Gastrocnemius medialis (tissue), 4 donors: ENCODE data around the gene SORL1. TPM values are rescaled to one million over a fixed set of nuclear protein-coding genes. Genes with fewer than 3 reads are reported as not detected.

Experiments used
- ATAC-seq, 2 donors: fragments of 150-250 bp; one replicate each; pipeline ENCODE4 v1.9.1; 2016
- DNase-seq, 2 donors: peaks; one replicate each; pipeline ENCODE4 v3.0.0-alpha.2; 2019
- H3K27ac ChIP-seq, 4 donors: fragments of 200-600 bp; sonication (generic); 1 replicate in 1 of 4; 2 replicates in 3 of 4; pipeline ENCODE4 v1.5.1; 2016 to 2018; ENCODE audit warnings: mild to moderate bottlenecking in 2 of 4, moderate library complexity in 1 of 4
- H3K27me3 ChIP-seq, 3 donors: fragments of 200-600 bp; sonication (generic) in 2 of 3; 1 replicate in 1 of 3; 2 replicates in 2 of 3; pipeline versions ENCODE4 v1.5.1 to v1.6.0; 2016 to 2019; ENCODE audit warnings: mild to moderate bottlenecking in 1 of 3, moderate library complexity in 1 of 3
- H3K36me3 ChIP-seq, 2 donors: fragments of 200-600 bp; sonication (generic) in 1 of 2; one replicate each; pipeline ENCODE4 v1.5.1; 2017 to 2018
- H3K4me1 ChIP-seq, 2 donors: fragments of 200-600 bp; sonication (generic) in 1 of 2; one replicate each; pipeline ENCODE4 v1.5.1; 2016 to 2017; ENCODE audit warnings: mild to moderate bottlenecking in 2 of 2
- H3K4me3 ChIP-seq, 4 donors: fragments of 200-600 bp; sonication (generic) in 3 of 4; 1 replicate in 1 of 4; 2 replicates in 3 of 4; pipeline ENCODE4 v1.5.1; 2016 to 2019; ENCODE audit warnings: mild to moderate bottlenecking in 2 of 4
- H3K9me3 ChIP-seq, 3 donors: fragments of 200-600 bp; sonication (generic) in 2 of 3; 1 replicate in 1 of 3; 2 replicates in 2 of 3; pipeline ENCODE4 v1.5.1; 2016 to 2019
- CTCF ChIP-seq, 5 experiments: fragments of 450-650 bp in 3 of 5; fragments of 200-600 bp in 2 of 5; sonication (generic) in 2 of 5; IDR thresholded peaks in 4 of 5; conservative IDR thresholded peaks in 1 of 5; 1 replicate in 4 of 5; 2 replicates in 1 of 5; pipeline ENCODE4 v1.5.1; 2016 to 2019; ENCODE audit warnings: antibody characterized with exemption in 5 of 5, mild to moderate bottlenecking in 3 of 5, moderate library complexity in 3 of 5
- POLR2A ChIP-seq, 2 donors: fragments of 450-650 bp; IDR thresholded peaks; one replicate each; pipeline ENCODE4 v1.6.1; 2017; ENCODE audit warnings: antibody characterized with exemption in 2 of 2, mild to moderate bottlenecking in 2 of 2, moderate library complexity in 2 of 2
- in situ Hi-C, 4 donors: fragments of 200-750 bp; cut with MboI; loops; one replicate each; pipeline versions ENCODE4 v1.15.0 to v1.8.0; 2017; ENCODE audit warnings: low sequenced_read_pairs in 4 of 4
- intact Hi-C: fragments of 100-400 bp; cut with DNase I; formaldehyde crosslinking; loops from one replicate; pipeline ENCODE4 v1.15.1; 2023; ENCODE audit warnings: low total_unique reads
- total RNA-seq, 4 donors: library from RNA; depleted of rRNA; stranded (reverse); fragments of >200 nt; gene quantifications; one replicate each; pipeline versions ENCODE4 v1.1.0 to v1.2.3, GENCODE V29; 2016

Gene SORL1
- total RNA-seq, 4 donors from 2014 or later: 0.78 to 2.7 (median 2.3) TPM

- H3K9me3 ChIP-seq: no peaks in the 10 kb centered on the region
- intact Hi-C loops (no loop called here), in situ Hi-C loops (no loop called here)
- no peak for TF ChIP-seq POLR2A (IDR thresholded peaks at IDR 0.05)
- no peak for TF ChIP-seq CTCF (IDR thresholded peaks at IDR 0.05 in 4 of 5, conservative IDR thresholded peaks at IDR 0.05 in 1 of 5)
- no peak overlapping the region for H3K4me3 ChIP-seq
- ATAC-seq: no peak
- no peak overlapping the region for H3K27ac ChIP-seq
- H3K36me3 ChIP-seq: no peaks in the 10 kb centered on the region
- no peaks in the 10 kb centered on the region for H3K4me1 ChIP-seq
- H3K27me3 ChIP-seq: no peaks in the 10 kb centered on the region
- no peak for DNase-seq
These were observed 101.3 kb downstream of the SORL1 start for GRCh38 chr11:121553389-121553788.

GRCh38 chr11:121553806-121554205 is 101.7 kb downstream of the SORL1 start:
- TF ChIP-seq CTCF (IDR thresholded peaks at IDR 0.05 in 4 of 5, conservative IDR thresholded peaks at IDR 0.05 in 1 of 5) (no peak), POLR2A (IDR thresholded peaks at IDR 0.05) (no peak)
- Histone ChIP-seq H3K4me1 (no peaks in the 10 kb centered on the region), H3K27ac (no peak overlapping the region), H3K4me3 (no peak overlapping the region), H3K27me3 (no peaks in the 10 kb centered on the region), H3K9me3 (no peaks in the 10 kb centered on the region), H3K36me3 (no peaks in the 10 kb centered on the region)
- in situ Hi-C loops (no loop called here), intact Hi-C loops (no loop called here)
- DNase-seq: no peak
- no peak for ATAC-seq

GRCh38 chr11:121554552-121554951 is 102.4 kb downstream of the SORL1 start:
- H3K36me3 ChIP-seq: no peaks in the 10 kb centered on the region
- intact Hi-C loops (no loop called here), in situ Hi-C loops (no loop called here)

GRCh38 chr11:121555121-121555520 is 103.0 kb downstream of the SORL1 start:
- intact Hi-C loops: no loop called here
- no peak for DNase-seq
- in situ Hi-C loops: no loop called here
- Histone ChIP-seq H3K4me3 (no peak overlapping the region), H3K36me3 (no peaks in the 10 kb centered on the region), H3K27me3 (no peaks in the 10 kb centered on the region), H3K9me3 (no peaks in the 10 kb centered on the region), H3K4me1 (no peaks in the 10 kb centered on the region), H3K27ac (no peak overlapping the region)
- ATAC-seq: no peak
- TF ChIP-seq POLR2A (IDR thresholded peaks at IDR 0.05) (no peak), CTCF (IDR thresholded peaks at IDR 0.05 in 4 of 5, conservative IDR thresholded peaks at IDR 0.05 in 1 of 5) (no peak)

More at GRCh38 chr11:121554552-121554951, 102.4 kb downstream of the SORL1 start:
- no peaks in the 10 kb centered on the region for H3K4me1 ChIP-seq
- H3K4me3 ChIP-seq: no peak overlapping the region
- no peak for DNase-seq
- no peak for ATAC-seq
- H3K9me3 ChIP-seq: no peaks in the 10 kb centered on the region
- no peaks in the 10 kb centered on the region for H3K27me3 ChIP-seq
- H3K27ac ChIP-seq: no peak overlapping the region
- TF ChIP-seq POLR2A (IDR thresholded peaks at IDR 0.05) (no peak), CTCF (IDR thresholded peaks at IDR 0.05 in 4 of 5, conservative IDR thresholded peaks at IDR 0.05 in 1 of 5) (no peak)

- Histone ChIP-seq H3K4me3 (no peak overlapping the region), H3K9me3 (no peaks in the 10 kb centered on the region), H3K27ac (no peak overlapping the region), H3K36me3 (no peaks in the 10 kb centered on the region), H3K27me3 (no peaks in the 10 kb centered on the region), H3K4me1 (no peaks in the 10 kb centered on the region)
- intact Hi-C loops (no loop called here), in situ Hi-C loops (no loop called here)
- TF ChIP-seq CTCF (IDR thresholded peaks at IDR 0.05 in 4 of 5, conservative IDR thresholded peaks at IDR 0.05 in 1 of 5) (no peak), POLR2A (IDR thresholded peaks at IDR 0.05) (no peak)
- no peak for ATAC-seq
- DNase-seq: no peak
These were observed 104.8 kb downstream of the SORL1 start for GRCh38 chr11:121556937-121557336.
